NCI-H2196 treated with DMSO at 0.1 percent for 48 hours (cell line): ENCODE results near the gene SLC23A2.
"Not testable (repeated sequence)": the region's sequence is repeated elsewhere in the genome, so short reads cannot be mapped to it uniquely, and the experiment has no call there.

Source experiments
- DNase-seq: peaks from one replicate; lab custom pipeline; 2025; ENCODE audit not compliant: unreplicated experiment; lab: John Stamatoyannopoulos, UW

The SLC23A2 gene

GRCh38 chr20:4937407-4938319, 63.6 kb downstream of the SLC23A2 start:
- peak; percentile 72 for DNase-seq

GRCh38 chr20:4936851-4937406, 64.4 kb downstream of the SLC23A2 start:
- no peak for DNase-seq

GRCh38 chr20:4936392-4936850, 64.9 kb downstream of the SLC23A2 start:
- no peak for DNase-seq

- DNase-seq = no peak
Observed at GRCh38 chr20:4932061-4932460, 69.2 kb downstream of the SLC23A2 start.

- DNase-seq = no peak
Observed at GRCh38 chr20:4929686-4930397, 71.5 kb downstream of the SLC23A2 start.

- no peak for DNase-seq
Observed at GRCh38 chr20:4926531-4927156, 74.7 kb downstream of the SLC23A2 start.

- DNase-seq = no peak
Observed at GRCh38 chr20:4925842-4926530, 75.3 kb downstream of the SLC23A2 start.

GRCh38 chr20:4924446-4924845, 76.9 kb downstream of the SLC23A2 start:
- DNase-seq = no peak

GRCh38 chr20:4924032-4924431, 77.3 kb downstream of the SLC23A2 start:
- no peak for DNase-seq

- DNase-seq = no peak
Observed at GRCh38 chr20:4922186-4922585, 79.1 kb downstream of the SLC23A2 start.

- not testable (repeated sequence) for DNase-seq
Observed at GRCh38 chr20:4921271-4921670, 80.0 kb downstream of the SLC23A2 start.

- DNase-seq = no peak
Observed at GRCh38 chr20:4920655-4921054, 80.7 kb downstream of the SLC23A2 start.

- DNase-seq = no peak
Observed at GRCh38 chr20:4920131-4920530, 81.2 kb downstream of the SLC23A2 start.

GRCh38 chr20:4919047-4919704, 82.1 kb downstream of the SLC23A2 start:
- DNase-seq = no peak

GRCh38 chr20:4918473-4918872, 82.8 kb downstream of the SLC23A2 start:
- no peak for DNase-seq

- DNase-seq = no peak
Observed at GRCh38 chr20:4916971-4917881, 84.1 kb downstream of the SLC23A2 start.

GRCh38 chr20:4913147-4913546, 88.2 kb downstream of the SLC23A2 start:
- no peak for DNase-seq

GRCh38 chr20:4912380-4913142, 88.7 kb downstream of the SLC23A2 start:
- no peak for DNase-seq
